Natural killer cell (primary cell): ENCODE data around the gene IFI35. TPM values are rescaled to one million over a fixed set of nuclear protein-coding genes. Genes with fewer than 3 reads are reported as not detected.

Experiments used
- ATAC-seq, 3 donors: fragments of 150-1000 bp in 2 of 3; fragments of 200-7000 bp in 1 of 3; cut with Tn5 transposase; 1 replicate in 1 of 3; 2 replicates in 2 of 3; pipeline ENCODE4 v1.10.0; 2021; ENCODE audit warnings: mild to moderate bottlenecking in 2 of 3, moderate library complexity in 2 of 3
- DNase-seq, 2 donors: peaks; one replicate each; pipeline versions ENCODE4 v3.0.0 to v3.0.0-alpha.2; 2013 to 2021; ENCODE audit warnings: mixed read lengths in 1 of 2
- H3K27ac ChIP-seq: one replicate; pipeline ENCODE4 v1.5.1; 2013; ENCODE audit warnings: mild to moderate bottlenecking, low read length
- H3K27me3 ChIP-seq: one replicate; pipeline ENCODE4 v1.6.1; 2013; ENCODE audit warnings: low read length; ENCODE audit not compliant: control insufficient read depth, insufficient read depth
- H3K36me3 ChIP-seq: one replicate; pipeline ENCODE4 v1.6.1; 2013; ENCODE audit warnings: low read length; ENCODE audit not compliant: control insufficient read depth, insufficient read depth
- H3K4me1 ChIP-seq: one replicate; pipeline ENCODE4 v1.6.1; 2013; ENCODE audit warnings: low read length; ENCODE audit not compliant: control insufficient read depth, insufficient read depth
- H3K4me3 ChIP-seq: one replicate; pipeline ENCODE4 v1.5.1; 2013; ENCODE audit warnings: low read length
- H3K9me3 ChIP-seq: one replicate; pipeline ENCODE4 v1.6.1; 2013; ENCODE audit warnings: low read length; ENCODE audit not compliant: control insufficient read depth, insufficient read depth
- H3K27ac Mint-ChIP-seq, 2 donors: one replicate each; pipeline ENCODE4 v1.8.0; 2022; ENCODE audit warnings: mild to moderate bottlenecking in 2 of 2, mixed read lengths in 2 of 2, moderate library complexity in 1 of 2
- H3K27me3 Mint-ChIP-seq, 2 donors: one replicate each; pipeline ENCODE4 v1.8.0; 2022; ENCODE audit warnings: low read depth in 2 of 2, mixed read lengths in 2 of 2
- H3K36me3 Mint-ChIP-seq: one replicate; pipeline ENCODE4 v1.8.0; 2022; ENCODE audit warnings: mixed read lengths
- H3K4me1 Mint-ChIP-seq, 2 donors: one replicate each; pipeline ENCODE4 v1.8.0; 2022; ENCODE audit warnings: mixed read lengths in 2 of 2
- H3K4me3 Mint-ChIP-seq: one replicate; pipeline ENCODE4 v1.8.0; 2022; ENCODE audit warnings: mild to moderate bottlenecking, moderate library complexity, mixed read lengths
- H3K9me3 Mint-ChIP-seq, 2 donors: one replicate each; pipeline ENCODE4 v1.8.0; 2022; ENCODE audit warnings: mixed read lengths in 2 of 2
- CTCF ChIP-seq: fragments of 200-600 bp; IDR thresholded peaks from one replicate; pipeline ENCODE4 v1.8.0; 2022; ENCODE audit warnings: antibody characterized with exemption
- WGBS: methylation state at CpG from one replicate; pipeline ENCODE4 v1.1.7; 2013; ENCODE audit warnings: missing lambda C conversion rate; ENCODE audit not compliant: insufficient coverage; 5-methylcytosine and 5-hydroxymethylcytosine counted together
- intact Hi-C: fragments of 100-400 bp; cut with micrococcal nuclease; formaldehyde crosslinking; loops from one replicate; pipeline ENCODE4 v1.14.2; 2022
- total RNA-seq, 4 donors: library from RNA; stranded (reverse); fragments of 120-200 nt in 1 of 4; gene quantifications; one replicate each; pipeline versions ENCODE4 v1.2.3 to v1.2.4, GENCODE V29; 2013 to 2022

The IFI35 gene
- total RNA-seq, 3 donors from 2014 or later (not counting 1 experiment from before 2014, with no cell fraction given) = 50.0 to 66.8 (median 59.4) TPM

- ATAC-seq (no peak), DNase-seq (no peak)
- Mint-ChIP-seq H3K36me3 (no peaks in the 10 kb centered on the region), H3K4me1 (peaks cover 10 to 26% of the 10 kb centered on the region in 2 donors), H3K27me3 (no peaks in the 10 kb centered on the region), H3K9me3 (no peaks in the 10 kb centered on the region), H3K4me3 (peak overlapping the region; percentile 82), H3K27ac (peak overlapping the region; percentile 81 to 95)
- no peaks in the 10 kb centered on the region for H3K36me3 ChIP-seq
- TF ChIP-seq CTCF = no peak
- no peaks in the 10 kb centered on the region for H3K9me3 ChIP-seq
- H3K27ac ChIP-seq = no peak overlapping the region
- 14% methylated on average over 27 of the region's 27 CpGs for WGBS
- H3K4me3 ChIP-seq = peak overlapping the region; percentile 18
- peaks cover 34% of the 10 kb centered on the region for H3K4me1 ChIP-seq
- intact Hi-C loops = loop anchor here (2.0 to 10.0 kb wide), 4 partner anchors 100 to 458 kb away; partner anchors contain the start of genes BRCA1 and DHX8
- H3K27me3 ChIP-seq = no peaks in the 10 kb centered on the region
Measured at GRCh38 chr17:43025290-43025657, 18.7 kb downstream of the IFI35 start.

DNA sequence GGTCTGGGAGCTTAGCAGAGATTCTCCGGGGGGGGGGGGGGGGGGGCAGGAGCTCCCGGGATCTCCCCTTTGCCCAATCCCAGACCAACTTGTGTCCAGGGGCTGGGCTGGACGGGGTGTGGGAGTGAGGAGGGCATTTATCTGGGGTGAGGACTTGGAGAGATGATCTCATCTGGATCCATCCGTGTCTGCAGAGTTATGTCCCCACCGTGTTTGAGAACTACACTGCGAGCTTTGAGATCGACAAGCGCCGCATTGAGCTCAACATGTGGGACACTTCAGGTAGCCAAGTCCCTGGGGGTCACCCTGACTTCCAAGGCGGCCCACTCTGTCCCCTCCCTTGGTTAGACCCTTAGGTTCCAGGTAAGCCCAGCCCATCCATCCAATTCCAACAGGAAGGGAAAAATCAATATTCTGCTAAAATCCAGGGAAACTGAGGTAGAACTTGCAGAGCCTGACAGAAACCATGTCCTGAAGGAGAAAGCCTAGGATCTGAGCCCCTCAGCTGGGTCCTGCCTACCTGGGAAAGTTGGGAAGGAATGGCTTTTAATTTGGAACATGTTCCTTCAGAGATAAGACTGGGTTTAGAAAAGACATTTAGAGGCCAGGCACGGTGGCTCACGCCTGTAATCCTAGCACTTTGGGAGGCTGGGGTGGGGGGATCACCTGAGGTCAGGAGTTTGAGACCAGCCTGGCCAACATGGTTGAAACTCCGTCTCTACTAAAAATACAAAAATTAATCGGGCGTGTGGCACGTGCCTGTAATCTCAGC lies 19.4 kb downstream of the IFI35 start:
- intact Hi-C loops = loop anchor here (2.0 to 10.0 kb wide), 4 partner anchors 99 to 457 kb away; partner anchors contain the start of genes BRCA1 and DHX8
- no peaks in the 10 kb centered on the region for H3K27me3 Mint-ChIP-seq
- Histone ChIP-seq H3K27me3 (no peaks in the 10 kb centered on the region), H3K36me3 (no peaks in the 10 kb centered on the region), H3K9me3 (no peaks in the 10 kb centered on the region), H3K4me3 (no peak overlapping the region), H3K4me1 (peaks cover 32% of the 10 kb centered on the region), H3K27ac (no peak overlapping the region)
- H3K4me1 Mint-ChIP-seq = peaks cover 10 to 22% of the 10 kb centered on the region in 2 donors
- peak overlapping the region; percentile 82 for H3K4me3 Mint-ChIP-seq
- TF ChIP-seq CTCF = no peak
- ATAC-seq (no peak), DNase-seq (peak in 1 of 2 donors; percentile 34)
- no peaks in the 10 kb centered on the region for H3K9me3 Mint-ChIP-seq
- no peaks in the 10 kb centered on the region for H3K36me3 Mint-ChIP-seq
- H3K27ac Mint-ChIP-seq = peak overlapping the region in 1 of 2 donors; percentile 95
- 77% methylated on average over 15 of the region's 16 CpGs for WGBS

GRCh38 chr17:43026595-43026994 lies 20.0 kb downstream of the IFI35 start:
- Mint-ChIP-seq H3K4me3 (peak overlapping the region; percentile 35), H3K36me3 (no peaks in the 10 kb centered on the region), H3K27ac (peak overlapping the region in 1 of 2 donors; percentile 14), H3K9me3 (no peaks in the 10 kb centered on the region), H3K4me1 (peaks cover 10 to 19% of the 10 kb centered on the region in 2 donors), H3K27me3 (no peaks in the 10 kb centered on the region)
- H3K4me3 ChIP-seq = no peak overlapping the region
- no peaks in the 10 kb centered on the region for H3K9me3 ChIP-seq
- intact Hi-C loops = loop anchor here (10.0 kb wide), 3 partner anchors 98 to 338 kb away; partner anchors contain the start of gene BRCA1
- no peak for TF ChIP-seq CTCF
- ATAC-seq (no peak), DNase-seq (peak in 1 of 2 donors; percentile 39)
- no peak overlapping the region for H3K27ac ChIP-seq
- 61% methylated on average over 2 of the region's 5 CpGs for WGBS
- peaks cover 25% of the 10 kb centered on the region for H3K4me1 ChIP-seq
- no peaks in the 10 kb centered on the region for H3K27me3 ChIP-seq
- no peaks in the 10 kb centered on the region for H3K36me3 ChIP-seq
